ENCODE measurements around the gene BRD9. TPM values are rescaled to one million over a fixed set of nuclear protein-coding genes. Genes with fewer than 3 reads are reported as not detected.
"Not testable (repeated sequence)": the region's sequence is repeated elsewhere in the genome, so short reads cannot be mapped to it uniquely, and the experiment has no call there.

The BRD9 gene
- total RNA-seq, 1 experiment from 2014 or later = 30.4 TPM

GRCh38 chr5:923281-923873, 30.8 kb upstream of the BRD9 start:
- DNase-seq (ENCODE audit: extremely low read depth, low read depth) = peak; percentile 84

- DNase-seq (ENCODE audit: extremely low read depth, low read depth) = no peak
Observed at GRCh38 chr5:922436-923280, 30.1 kb upstream of the BRD9 start.

- no peak for DNase-seq (ENCODE audit: extremely low read depth, low read depth)
Observed at GRCh38 chr5:921456-922435, 29.1 kb upstream of the BRD9 start.

- no peak for DNase-seq (ENCODE audit: extremely low read depth, low read depth)
Observed at GRCh38 chr5:920321-920720, 27.7 kb upstream of the BRD9 start.

GRCh38 chr5:919356-920000, 26.9 kb upstream of the BRD9 start:
- DNase-seq (ENCODE audit: extremely low read depth, low read depth) = peak; percentile 49

- DNase-seq (ENCODE audit: extremely low read depth, low read depth) = not testable (repeated sequence)
Observed at GRCh38 chr5:918717-919116, 26.1 kb upstream of the BRD9 start.

GRCh38 chr5:916441-917293, 24.1 kb upstream of the BRD9 start:
- no peak for DNase-seq (ENCODE audit: extremely low read depth, low read depth)

GRCh38 chr5:915946-916345, 23.3 kb upstream of the BRD9 start:
- no peak for DNase-seq (ENCODE audit: extremely low read depth, low read depth)

GRCh38 chr5:915346-915745, 22.7 kb upstream of the BRD9 start:
- DNase-seq (ENCODE audit: extremely low read depth, low read depth) = not testable (repeated sequence)

- no peak for DNase-seq (ENCODE audit: extremely low read depth, low read depth)
Observed at GRCh38 chr5:914612-915011, 22.0 kb upstream of the BRD9 start.

GRCh38 chr5:914174-914573, 21.6 kb upstream of the BRD9 start:
- no peak for DNase-seq (ENCODE audit: extremely low read depth, low read depth)

- peak; percentile 99 for DNase-seq (ENCODE audit: extremely low read depth, low read depth)
Observed at GRCh38 chr5:912280-913091, 19.9 kb upstream of the BRD9 start.

- DNase-seq (ENCODE audit: extremely low read depth, low read depth) = peak; percentile 64
Observed at GRCh38 chr5:911601-912000, 19.0 kb upstream of the BRD9 start.

- DNase-seq (ENCODE audit: extremely low read depth, low read depth) = no peak
Observed at GRCh38 chr5:910769-911160, 18.2 kb upstream of the BRD9 start.

- no peak for DNase-seq (ENCODE audit: extremely low read depth, low read depth)
Observed at GRCh38 chr5:909994-910768, 17.6 kb upstream of the BRD9 start.

- DNase-seq (ENCODE audit: extremely low read depth, low read depth) = no peak
Observed at GRCh38 chr5:909086-909485, 16.5 kb upstream of the BRD9 start.

GRCh38 chr5:908172-908571, 15.6 kb upstream of the BRD9 start:
- no peak for DNase-seq (ENCODE audit: extremely low read depth, low read depth)

GRCh38 chr5:907366-907910, 14.8 kb upstream of the BRD9 start:
- DNase-seq (ENCODE audit: extremely low read depth, low read depth) = no peak

Data from NCI-H460 (cell line).